K562 (cell line): Measurements from ENCODE around the gene GBA3. TPM values are rescaled to one million over a fixed set of nuclear protein-coding genes. Genes with fewer than 3 reads are reported as not detected.

ENCODE experiments used
- ATAC-seq: fragments of 200-7000 bp; cut with Tn5 transposase; 3 replicates; pipeline ENCODE4 v1.9.1; 2020; ENCODE audit warnings: moderate library complexity
- BruUV-seq: library from RNA; stranded (reverse); fragments of 400-500 nt; replicated peaks from 2 replicates; lab custom pipeline; 2021; lab: Mats Ljungman, UMichigan
- CTCF ChIA-PET: fragments of 300-600 bp; formaldehyde crosslinking; extraction: SDS; loops from one replicate; lab custom pipeline; 2021; ENCODE audit warnings: low intra/inter-chr PET ratio; lab: Yijun Ruan, JAX
- POLR2A ChIA-PET: fragments of 300-600, 350-650 bp; sonication (Branson Sonifier 250); formaldehyde crosslinking; extraction: SDS; loops from one replicate; lab custom pipeline; 2021; ENCODE audit warnings: antibody characterized with exemption, inconsistent platforms; lab: Yijun Ruan, JAX
- DNase-seq, 4 experiments: peaks; one replicate each; pipeline versions ENCODE4 v3.0.0 to v3.0.0-alpha.2; 2011 to 2018; ENCODE audit warnings: low spot score in 3 of 4, mixed read lengths in 3 of 4; ENCODE audit errors: extremely low read depth in 1 of 4
- FAIRE-seq: peaks from 2 replicates; lab custom pipeline; 2011; peaks lifted over from hg19 to GRCh38; lab: Jason Lieb, UNC
- H2AFZ ChIP-seq: 2 replicates; pipeline ENCODE4 v1.6.0; 2011; ENCODE audit warnings: low read depth, low read length, control low read depth, inconsistent platforms
- H3K27ac ChIP-seq: fragments of 200-600 bp; 3 replicates; pipeline ENCODE4 v1.8.0; 2011; ENCODE audit warnings: low read depth, mild to moderate bottlenecking, control low read depth, inconsistent platforms, low read length, moderate library complexity, mixed read lengths; ENCODE audit errors: extremely low read depth
- H3K27me3 ChIP-seq, 2 experiments: fragments of 300-600 bp in 1 of 2; 2 replicates in 1 of 2; 3 replicates in 1 of 2; pipeline versions ENCODE4 v1.6.0 to v1.8.0; 2011; ENCODE audit warnings: inconsistent platforms in 2 of 2, low read length in 2 of 2, mild to moderate bottlenecking in 1 of 2, mixed read lengths in 1 of 2, moderate library complexity in 1 of 2; ENCODE audit not compliant: control insufficient read depth in 2 of 2, insufficient read depth in 2 of 2
- H3K36me3 ChIP-seq: fragments of 300-600 bp; 3 replicates; pipeline ENCODE4 v1.8.0; 2011; ENCODE audit warnings: mild to moderate bottlenecking, low read length, inconsistent platforms; ENCODE audit not compliant: control insufficient read depth, insufficient read depth
- H3K4me1 ChIP-seq, 2 experiments: fragments of 200-600 bp in 1 of 2; replicated peaks in 1 of 2; 2 replicates in 1 of 2; 3 replicates in 1 of 2; pipeline versions ENCODE4 v1.5.1 to v1.8.0; 2011; ENCODE audit warnings: inconsistent platforms in 2 of 2, low read length in 2 of 2, mild to moderate bottlenecking in 1 of 2, mixed read lengths in 1 of 2, moderate library complexity in 1 of 2; ENCODE audit not compliant: control insufficient read depth in 2 of 2, insufficient read depth in 2 of 2
- H3K4me2 ChIP-seq: 2 replicates; pipeline ENCODE4 v1.6.1; 2011; ENCODE audit warnings: low read length, control low read depth, inconsistent platforms, mixed read lengths; ENCODE audit not compliant: insufficient read depth
- H3K4me3 ChIP-seq: fragments of 200-600 bp; sonication (generic), shearing (Covaris generic); 2 replicates; pipeline ENCODE4 v1.5.1; 2016; ENCODE audit warnings: control low read depth, inconsistent platforms
- H3K79me2 ChIP-seq: fragments of 200-600 bp; 3 replicates; pipeline ENCODE4 v1.8.0; 2011; ENCODE audit warnings: low read length, inconsistent platforms; ENCODE audit not compliant: control insufficient read depth, insufficient read depth
- H3K9ac ChIP-seq, 2 experiments: 2 replicates each; pipeline versions ENCODE4 v1.6.0 to v1.6.1; 2011; ENCODE audit warnings: low read depth in 2 of 2, low read length in 2 of 2, control low read depth in 1 of 2, inconsistent platforms in 1 of 2, mild to moderate bottlenecking in 1 of 2, mixed read lengths in 1 of 2; ENCODE audit not compliant: insufficient read depth in 1 of 2
- H3K9me1 ChIP-seq: one replicate; pipeline ENCODE4 v1.6.0; 2011; ENCODE audit warnings: inconsistent platforms, mild to moderate bottlenecking, low read length, moderate library complexity; ENCODE audit not compliant: control insufficient read depth, insufficient read depth
- H3K9me3 ChIP-seq: replicated peaks from 2 replicates; pipeline ENCODE4 v1.5.1; 2011; ENCODE audit warnings: low read depth, low read length, inconsistent platforms; ENCODE audit not compliant: control insufficient read depth, insufficient read depth
- H4K20me1 ChIP-seq: replicated peaks from 2 replicates; pipeline ENCODE4 v1.6.1; 2011; ENCODE audit warnings: low read length, inconsistent platforms, mixed read lengths; ENCODE audit not compliant: control insufficient read depth, insufficient read depth
- EWSR1 ChIP-seq: fragments of 450-650 bp; IDR thresholded peaks from 2 replicates; pipeline ENCODE4 v1.6.1; 2018; ENCODE audit warnings: borderline replicate concordance, mild to moderate bottlenecking, low read depth, moderate library complexity; ENCODE audit not compliant: partially characterized antibody
- GABPB2 ChIP-seq: fragments of 250-450 bp; sonication (Bioruptor Pico); conservative IDR thresholded peaks from 2 replicates; pipeline ENCODE4 v1.5.1; 2021; ENCODE audit warnings: mild to moderate bottlenecking
- GATA2 ChIP-seq: sonication (generic); formaldehyde crosslinking; IDR thresholded peaks from 2 replicates; pipeline ENCODE4 v1.4.0; 2020; ENCODE audit warnings: mild to moderate bottlenecking, missing genetic modification reagents
- HMGN3 ChIP-seq: IDR thresholded peaks from 2 replicates; pipeline ENCODE4 v1.6.1; 2011; ENCODE audit warnings: borderline replicate concordance, low read depth, mild to moderate bottlenecking, mixed read lengths, low read length; ENCODE audit not compliant: insufficient read length; ENCODE audit errors: extremely low read depth
- KAT2B ChIP-seq: IDR thresholded peaks from one replicate; pipeline ENCODE4 v1.6.1; 2012; ENCODE audit warnings: low read depth, mild to moderate bottlenecking, control low read depth, inconsistent platforms, low read length, moderate library complexity
- KDM2B ChIP-seq: fragments of 250-450 bp; sonication (Bioruptor Pico); IDR thresholded peaks from 2 replicates; pipeline ENCODE4 v1.8.0; 2021; ENCODE audit warnings: mild to moderate bottlenecking, moderate library complexity
- KLF16 ChIP-seq: IDR thresholded peaks from 2 replicates; pipeline ENCODE4 v1.6.1; 2016; ENCODE audit warnings: antibody characterized with exemption
- PHB ChIP-seq: fragments of 250-450 bp; sonication (Bioruptor Pico); IDR thresholded peaks from 2 replicates; pipeline ENCODE4 v1.5.0; 2021
- RCOR1 ChIP-seq, 2 experiments: IDR thresholded peaks; 2 replicates each; pipeline ENCODE4 v1.6.1; 2012; ENCODE audit warnings: low read depth in 2 of 2, low read length in 2 of 2, borderline replicate concordance in 1 of 2, improper control_type of control experiment in 1 of 2
- SMAD4 ChIP-seq: fragments of 250-450 bp; sonication (Bioruptor Pico); conservative IDR thresholded peaks from 2 replicates; pipeline ENCODE4 v1.8.0; 2021; ENCODE audit warnings: inconsistent platforms, mild to moderate bottlenecking, moderate library complexity
- SMARCE1 ChIP-seq: fragments of 450-650 bp; IDR thresholded peaks from 2 replicates; pipeline ENCODE4 v1.7.1; 2016; ENCODE audit warnings: mild to moderate bottlenecking
- SPI1 ChIP-seq: IDR thresholded peaks from 2 replicates; pipeline ENCODE4 v1.6.1; 2011; ENCODE audit warnings: low read depth, low read length, control low read depth, borderline replicate concordance
- STAT5A ChIP-seq: IDR thresholded peaks from 2 replicates; pipeline ENCODE4 v1.6.1; 2012; ENCODE audit warnings: low read length, inconsistent platforms, borderline replicate concordance
- TCF7L2 ChIP-seq: fragments of 150-350 bp; IDR thresholded peaks from 2 replicates; pipeline ENCODE4 v1.6.1; 2016; ENCODE audit warnings: low read depth, mild to moderate bottlenecking, low read length, moderate library complexity
- TEAD1 ChIP-seq, 2 experiments: fragments of 450-650 bp in 1 of 2; sonication (generic) in 1 of 2; formaldehyde crosslinking; IDR thresholded peaks; 2 replicates each; pipeline versions ENCODE4 v1.4.0 to v1.8.0; 2020 to 2022; ENCODE audit warnings: mild to moderate bottlenecking in 2 of 2, missing genetic modification reagents in 1 of 2
- TSC22D4 ChIP-seq: fragments of 450-650 bp; IDR thresholded peaks from 2 replicates; pipeline ENCODE4 v1.6.1; 2016; ENCODE audit warnings: missing genetic modification characterization, missing biosample characterization, control low read depth
- ZNF143 ChIP-seq: sonication (generic); formaldehyde crosslinking; IDR thresholded peaks from 2 replicates; pipeline ENCODE4 v1.9.0; 2022; ENCODE audit warnings: mild to moderate bottlenecking, missing genetic modification reagents
- ZNF174 ChIP-seq: fragments of 250-450 bp; sonication (Bioruptor Pico); IDR thresholded peaks from 2 replicates; pipeline ENCODE4 v1.4.0; 2020; ENCODE audit warnings: mild to moderate bottlenecking
- WGBS: fragments of 100-300 bp; shearing (Covaris generic); methylation state at CpG from one replicate; pipeline ENCODE4 v1.1.6; 2016; ENCODE audit warnings: low coverage, mixed read lengths; ENCODE audit not compliant: insufficient coverage; ENCODE audit errors: missing lambda C conversion rate; 5-methylcytosine and 5-hydroxymethylcytosine counted together
- in situ Hi-C: fragments of 300-500 bp; cut with MboI; formaldehyde crosslinking; loops from 4 replicates; pipeline ENCODE4 v1.15.0; 2018; ENCODE audit warnings: inconsistent platforms, mixed read lengths
- intact Hi-C: fragments of 100-400 bp; cut with micrococcal nuclease; formaldehyde crosslinking; loops from 2 replicates; pipeline ENCODE4 v1.14.2; 2022
- polyA plus RNA-seq, 8 experiments: library from polyadenylated mRNA; depleted of rRNA in 4 of 8; stranded (reverse) in 5 of 8; unstranded in 3 of 8; fragments of >200 nt; fragmentation: Nextera tagmentation in 2 of 8; fragmentation: Illumina TruSeq in 1 of 8; extraction: Ambion mirVana in 2 of 8; extraction: Trizol in 1 of 8; gene quantifications; 2 replicates each; pipeline versions ENCODE4 v1.2.1 to v1.2.3, GENCODE V29; 2011 to 2014; ENCODE audit warnings: inconsistent platforms in 1 of 8, missing spikeins in 1 of 8
- total RNA-seq, 7 experiments: library from RNA; depleted of rRNA in 6 of 7; stranded (reverse); fragments of >200 nt in 6 of 7; fragmentation: Illumina TruSeq in 2 of 7; extraction: Trizol in 2 of 7; gene quantifications; 2 replicates each; pipeline versions ENCODE4 v1.2.1 to v1.2.3, GENCODE V29; 2011 to 2021; ENCODE audit warnings: low replicate concordance in 1 of 7

GBA3 gene
- total and polyA plus RNA-seq, 9 of the 15 experiments (the other 6 are each of a cell fraction or from before 2014, with no cell fraction given) = 0.13 to 0.75 (median 0.40) TPM; not detected in 1

GRCh38 chr4:22707390-22707789 lies 14.7 kb downstream of the GBA3 start:
- Histone ChIP-seq H3K4me3 (no peak overlapping the region), H3K9me1 (no peaks in the 10 kb centered on the region), H3K27ac (no peak overlapping the region), H3K4me2 (no peak overlapping the region), H3K79me2 (no peaks in the 10 kb centered on the region), H3K27me3 (no peaks in the 10 kb centered on the region), H4K20me1 (no peaks in the 10 kb centered on the region), H3K9me3 (no peaks in the 10 kb centered on the region), H3K4me1 (no peaks in the 10 kb centered on the region), H2AFZ (no peak overlapping the region), H3K36me3 (no peaks in the 10 kb centered on the region), H3K9ac (no peak overlapping the region)
- no peak for TF ChIP-seq SMARCE1
- TF ChIP-seq GATA2 (CRISPR knock-in tag) = no peak
- ATAC-seq (no peak), FAIRE-seq (no peak), DNase-seq (no peak)
- no TSS peak for BruUV-seq
- intact Hi-C loops = no loop called here
- in situ Hi-C loops = no loop called here
- CTCF ChIA-PET = no interaction called here
- POLR2A ChIA-PET = no interaction called here
- 0% methylated on average over 1 of the region's 1 CpG for WGBS

GRCh38 chr4:22708961-22709360 lies 16.2 kb downstream of the GBA3 start:
- POLR2A ChIA-PET = no interaction called here
- Histone ChIP-seq H3K4me1 (no peaks in the 10 kb centered on the region), H3K9me3 (no peaks in the 10 kb centered on the region; the same call in 1 of the 2 replicates), H3K36me3 (no peaks in the 10 kb centered on the region), H3K9ac (no peak overlapping the region), H3K4me2 (no peak overlapping the region), H3K9me1 (no peaks in the 10 kb centered on the region), H3K4me3 (no peak overlapping the region), H3K27me3 (no peaks in the 10 kb centered on the region)
- 2% methylated on average over 3 of the region's 3 CpGs for WGBS
- FAIRE-seq = no peak
- TF ChIP-seq GABPB2 = no peak
- no peak for TF ChIP-seq ZNF143
- TF ChIP-seq TCF7L2 = no peak
- no peak for TF ChIP-seq SPI1
- no peak for TF ChIP-seq KLF16
- no peak for TF ChIP-seq HMGN3
- TF ChIP-seq ZNF174 (CRISPR knock-in tag) = no peak
- no peak for TF ChIP-seq RCOR1 (IDR thresholded peaks at IDR 0.05; ENCODE audit: borderline replicate concordance in 1 of 2, low read depth in 2 of 2, low read length in 2 of 2)
- TF ChIP-seq KAT2B = no peak
- no peak for TF ChIP-seq TEAD1 (CRISPR knock-in tag; IDR thresholded peaks at IDR 0.05)
- TF ChIP-seq SMAD4 = no peak
- TF ChIP-seq KDM2B (CRISPR knock-in tag) = no peak
- TF ChIP-seq EWSR1 = no peak
- TF ChIP-seq TSC22D4 (tag) = no peak
- no peak for TF ChIP-seq STAT5A
- TF ChIP-seq PHB = no peak
- TF ChIP-seq, all 486 proteins: peak for 0
- Histone ChIP-seq H4K20me1 (no peaks in the 10 kb centered on the region), H3K27ac (no peak overlapping the region), H2AFZ (no peak overlapping the region), H3K79me2 (no peaks in the 10 kb centered on the region)
- CTCF ChIA-PET = no interaction called here
- intact Hi-C loops = no loop called here
- DNase-seq (no peak), ATAC-seq (no peak)
- no TSS peak for BruUV-seq
- in situ Hi-C loops = no loop called here
